ENCODE data around the gene VPS9D1.

The VPS9D1 gene

DNA sequence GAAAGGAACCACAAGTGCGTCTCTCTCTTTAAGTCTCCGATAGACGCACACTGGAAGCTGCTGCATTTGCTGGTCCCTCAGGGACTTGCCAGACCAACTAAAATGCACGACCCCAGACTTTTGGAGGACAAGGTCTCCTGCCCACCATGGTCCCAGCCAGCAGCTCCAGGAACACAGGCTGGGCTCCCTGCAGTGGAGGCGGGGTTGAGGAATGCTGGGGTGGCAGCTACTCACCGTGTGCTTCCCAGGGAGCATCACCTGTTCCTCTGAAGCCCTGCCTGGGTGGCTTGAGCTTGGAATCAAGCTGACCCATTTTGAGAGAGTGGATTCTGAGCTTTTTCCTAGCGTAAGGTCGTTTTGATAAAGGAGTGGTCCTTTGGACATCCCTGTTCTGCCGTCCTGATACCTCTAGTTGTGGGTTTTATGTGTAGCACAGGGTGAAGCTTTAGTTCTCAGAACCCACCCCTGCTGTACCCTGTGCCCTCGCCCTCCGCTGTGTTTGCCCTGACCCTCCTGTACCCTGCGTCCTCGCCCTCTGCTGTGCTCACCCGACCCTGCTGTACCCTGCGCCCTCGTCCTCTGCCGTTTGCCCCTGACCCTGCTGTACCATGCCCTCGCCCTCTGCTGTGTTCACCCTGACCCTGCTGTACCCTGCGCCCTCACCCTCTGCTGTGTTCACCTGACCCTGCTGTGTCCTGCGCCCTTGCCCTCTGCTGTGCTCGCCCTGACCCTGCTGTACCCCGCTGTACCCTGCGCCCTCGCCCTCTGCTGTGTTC lies 11.6 kb upstream of the VPS9D1 start:
- no peaks in the 10 kb centered on the region for H3K4me1 ChIP-seq (ENCODE audit: control insufficient read depth in 1 of 2, insufficient read depth in 2 of 2, low read length in 2 of 2)
- no peaks in the 10 kb centered on the region for H3K9me3 ChIP-seq (ENCODE audit: control insufficient read depth in 1 of 2, low read length in 2 of 2)
- peaks cover 45 to 84% of the 10 kb centered on the region in 2 donors for H3K36me3 ChIP-seq (ENCODE audit: control insufficient read depth in 1 of 2, insufficient read depth in 2 of 2, low read length in 2 of 2)
- H3K27me3 ChIP-seq (ENCODE audit: low read depth, low read length), result no peaks in the 10 kb centered on the region
- H3K4me3 ChIP-seq (ENCODE audit: low read depth in 1 of 2, low read length in 2 of 2), result no peak overlapping the region
- no peak overlapping the region for H3K27ac ChIP-seq (ENCODE audit: low read length)

DNA sequence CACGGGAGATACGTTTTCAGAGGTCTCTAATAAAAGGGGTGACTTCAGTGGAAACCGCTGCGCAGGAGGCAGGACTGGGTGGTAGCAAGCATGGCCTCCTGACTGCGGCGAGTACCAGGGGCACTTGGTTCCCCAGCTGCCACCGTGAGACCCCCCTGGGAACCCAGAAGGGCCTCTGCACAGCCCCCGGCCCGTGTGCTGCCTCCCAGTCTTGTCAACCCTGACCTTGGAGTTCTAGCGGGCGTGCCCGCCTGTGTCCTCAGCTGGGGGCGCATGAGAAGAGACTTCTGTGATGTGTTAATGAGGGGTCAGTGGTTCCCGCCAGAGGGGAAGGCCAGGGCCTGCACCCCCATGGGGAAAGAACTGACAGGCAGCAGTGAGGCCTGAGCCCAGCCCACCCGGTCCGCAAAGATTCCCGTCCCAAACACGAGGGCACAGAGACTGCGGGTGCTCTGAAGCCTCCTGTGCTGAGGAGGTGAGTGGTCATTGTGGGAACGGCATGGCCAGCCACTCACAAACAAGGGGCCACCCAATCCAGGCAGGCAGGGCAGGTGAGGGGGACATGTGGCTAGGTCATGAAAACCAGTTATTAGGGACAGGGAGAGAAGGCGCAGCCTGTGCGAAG lies 10.0 kb upstream of the VPS9D1 start:
- Histone ChIP-seq H3K27ac (ENCODE audit: low read length) (no peak overlapping the region), H3K9me3 (ENCODE audit: control insufficient read depth in 1 of 2, low read length in 2 of 2) (no peaks in the 10 kb centered on the region), H3K27me3 (ENCODE audit: low read depth, low read length) (no peaks in the 10 kb centered on the region), H3K4me1 (ENCODE audit: control insufficient read depth in 1 of 2, insufficient read depth in 2 of 2, low read length in 2 of 2) (no peaks in the 10 kb centered on the region), H3K36me3 (ENCODE audit: control insufficient read depth in 1 of 2, insufficient read depth in 2 of 2, low read length in 2 of 2) (peaks cover 40 to 76% of the 10 kb centered on the region in 2 donors), H3K4me3 (ENCODE audit: low read depth in 1 of 2, low read length in 2 of 2) (no peak overlapping the region)

DNA sequence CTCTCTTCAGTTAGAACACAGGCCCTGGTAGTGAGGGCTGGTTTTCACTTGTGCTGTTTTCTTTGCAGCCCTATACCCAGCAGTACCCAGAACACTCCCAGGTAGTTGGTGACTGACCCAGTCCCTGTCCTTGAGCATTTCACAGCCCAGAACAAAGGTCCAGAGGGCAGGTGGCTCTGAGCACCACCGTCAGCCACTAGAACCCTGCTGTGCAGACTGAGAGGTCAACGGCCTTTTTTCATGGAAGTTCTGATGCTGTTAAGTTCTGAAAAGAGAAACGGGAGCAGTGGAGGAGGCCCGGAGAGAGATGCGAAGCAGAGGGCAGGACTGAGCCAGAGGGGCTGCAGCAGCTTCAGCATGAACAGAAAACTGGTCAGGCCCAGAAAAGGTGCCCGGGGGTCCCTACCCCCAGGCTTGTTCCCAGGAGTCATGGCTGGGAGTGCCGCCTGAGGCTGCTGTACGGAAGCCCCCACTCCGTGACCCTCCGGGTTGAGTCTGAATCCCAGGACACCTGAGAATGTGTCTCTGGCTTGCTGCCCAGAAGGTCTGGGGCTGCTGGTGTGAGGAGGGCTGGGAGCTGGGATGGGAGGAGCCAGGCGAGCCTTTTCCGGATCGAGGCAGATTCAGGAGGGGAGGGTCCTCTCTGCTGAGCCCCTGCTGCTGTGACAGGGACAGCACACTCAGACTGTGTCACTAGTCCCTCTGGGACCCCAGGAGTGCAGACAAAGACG lies 9.3 kb upstream of the VPS9D1 start:
- Histone ChIP-seq H3K9me3 (ENCODE audit: control insufficient read depth in 1 of 2, low read length in 2 of 2) (no peaks in the 10 kb centered on the region), H3K4me1 (ENCODE audit: control insufficient read depth in 1 of 2, insufficient read depth in 2 of 2, low read length in 2 of 2) (no peaks in the 10 kb centered on the region), H3K27ac (ENCODE audit: low read length) (no peak overlapping the region), H3K36me3 (ENCODE audit: control insufficient read depth in 1 of 2, insufficient read depth in 2 of 2, low read length in 2 of 2) (peaks cover 37 to 70% of the 10 kb centered on the region in 2 donors), H3K27me3 (ENCODE audit: low read depth, low read length) (no peaks in the 10 kb centered on the region), H3K4me3 (ENCODE audit: low read depth in 1 of 2, low read length in 2 of 2) (no peak overlapping the region)

DNA sequence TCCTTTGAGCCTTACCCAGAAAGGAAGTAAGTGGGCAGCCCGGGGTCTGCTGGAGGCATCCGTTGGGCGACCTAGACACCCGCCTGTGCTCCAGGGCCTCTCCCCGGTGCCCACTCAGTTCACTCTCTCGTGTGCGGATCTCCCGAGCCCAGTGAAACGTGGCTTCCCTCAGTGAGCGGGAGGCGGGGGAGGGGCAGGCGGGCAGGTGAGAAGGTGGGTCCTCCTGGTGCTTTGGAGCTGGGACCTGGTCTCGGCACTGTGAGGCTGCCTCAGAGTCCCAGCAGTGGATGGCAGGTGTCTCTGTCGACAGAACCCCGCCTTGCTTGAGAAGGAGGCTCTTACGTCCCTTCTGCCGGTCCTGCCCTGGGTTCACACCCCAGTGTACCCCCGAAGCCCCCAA lies 8.6 kb upstream of the VPS9D1 start:
- Histone ChIP-seq H3K4me3 (ENCODE audit: low read depth in 1 of 2, low read length in 2 of 2) (no peak overlapping the region), H3K36me3 (ENCODE audit: control insufficient read depth in 1 of 2, insufficient read depth in 2 of 2, low read length in 2 of 2) (peaks cover 33 to 63% of the 10 kb centered on the region in 2 donors), H3K27ac (ENCODE audit: low read length) (no peak overlapping the region), H3K4me1 (ENCODE audit: control insufficient read depth in 1 of 2, insufficient read depth in 2 of 2, low read length in 2 of 2) (peaks cover 0 to under 1% of the 10 kb centered on the region in 2 donors), H3K9me3 (ENCODE audit: control insufficient read depth in 1 of 2, low read length in 2 of 2) (no peaks in the 10 kb centered on the region), H3K27me3 (ENCODE audit: low read depth, low read length) (no peaks in the 10 kb centered on the region)

DNA sequence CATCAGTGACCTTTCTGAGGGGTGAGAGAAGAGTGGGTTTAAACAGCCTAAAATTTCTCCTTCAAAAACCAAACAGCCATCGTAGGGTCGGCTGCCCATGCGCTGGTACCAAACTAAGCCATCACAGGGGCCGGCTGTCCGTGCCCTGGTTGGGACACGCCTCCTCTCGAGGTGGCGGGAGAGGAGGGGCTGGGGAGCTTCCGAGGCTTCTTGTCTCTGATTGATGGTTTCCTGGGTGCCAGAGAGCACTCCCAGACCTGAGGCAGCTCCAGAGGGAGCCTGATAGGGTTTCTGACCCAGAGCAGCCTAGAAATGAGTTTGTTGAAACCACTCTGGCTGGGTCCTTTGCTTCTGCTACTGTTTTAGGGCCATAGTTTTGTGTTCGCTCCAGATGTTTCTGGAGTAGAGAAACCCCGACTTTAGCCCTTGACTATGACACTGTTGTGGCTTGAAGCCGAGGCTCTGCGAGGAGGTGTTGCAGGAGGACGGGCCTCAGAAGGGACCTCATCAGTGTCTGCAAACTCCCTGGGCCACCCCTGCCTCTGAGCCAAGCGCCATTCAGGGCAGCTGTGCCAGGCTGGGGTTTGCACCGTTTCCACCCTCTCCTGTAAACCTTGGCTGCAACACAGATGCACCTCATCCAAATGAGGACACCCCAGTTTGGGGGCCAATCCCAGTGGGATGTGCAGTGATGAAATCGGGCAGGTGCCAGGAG lies 6.9 kb upstream of the VPS9D1 start:
- Histone ChIP-seq H3K4me1 (ENCODE audit: control insufficient read depth in 1 of 2, insufficient read depth in 2 of 2, low read length in 2 of 2) (peaks cover 2 to 18% of the 10 kb centered on the region in 2 donors), H3K27me3 (ENCODE audit: low read depth, low read length) (no peaks in the 10 kb centered on the region), H3K4me3 (ENCODE audit: low read depth in 1 of 2, low read length in 2 of 2) (no peak overlapping the region), H3K27ac (ENCODE audit: low read length) (no peak overlapping the region), H3K36me3 (ENCODE audit: control insufficient read depth in 1 of 2, insufficient read depth in 2 of 2, low read length in 2 of 2) (peaks cover 28 to 57% of the 10 kb centered on the region in 2 donors), H3K9me3 (ENCODE audit: control insufficient read depth in 1 of 2, low read length in 2 of 2) (no peaks in the 10 kb centered on the region)

DNA sequence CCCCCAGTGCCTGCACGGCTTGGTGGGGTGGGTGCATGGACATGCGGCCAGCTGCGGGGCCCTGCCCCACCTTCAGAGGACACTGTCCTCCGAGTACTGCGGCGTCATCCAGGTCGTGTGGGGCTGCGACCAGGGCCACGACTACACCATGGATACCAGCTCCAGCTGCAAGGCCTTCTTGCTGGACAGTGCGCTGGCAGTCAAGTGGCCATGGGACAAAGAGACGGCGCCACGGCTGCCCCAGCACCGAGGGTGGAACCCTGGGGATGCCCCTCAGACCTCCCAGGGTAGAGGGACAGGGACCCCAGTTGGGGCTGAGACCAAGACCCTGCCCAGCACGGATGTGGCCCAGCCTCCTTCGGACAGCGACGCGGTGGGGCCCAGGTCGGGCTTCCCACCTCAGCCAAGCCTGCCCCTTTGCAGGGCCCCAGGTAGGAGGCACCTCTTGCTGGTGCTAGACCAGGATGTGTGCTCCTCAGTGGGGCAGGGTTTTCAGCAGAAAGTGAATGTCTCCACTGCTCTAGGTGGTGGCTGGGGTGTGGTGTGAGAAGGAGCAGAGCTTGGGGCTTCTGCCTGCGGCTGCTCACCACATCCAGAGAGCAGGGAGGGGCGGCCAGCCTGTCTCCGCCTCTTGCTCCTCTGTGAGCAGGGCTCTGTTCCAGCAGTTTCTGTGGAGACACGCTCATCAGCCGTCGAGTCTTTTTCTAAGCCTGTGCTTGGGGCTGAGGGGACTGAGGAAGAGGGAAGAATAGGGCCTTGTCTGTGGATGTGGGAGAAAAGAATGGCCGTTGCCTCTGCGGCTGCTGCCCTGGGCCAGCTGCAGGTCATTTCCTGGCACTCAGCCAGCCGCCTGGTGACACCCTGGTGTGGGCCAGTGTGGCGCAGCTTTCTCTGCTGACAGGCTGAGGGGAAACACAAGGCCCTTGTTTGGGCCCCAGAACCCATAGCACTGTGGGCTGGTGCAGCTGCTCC lies 2.9 kb upstream of the VPS9D1 start:
- H3K27ac ChIP-seq (ENCODE audit: low read length), result no peak overlapping the region
- no peaks in the 10 kb centered on the region for H3K9me3 ChIP-seq (ENCODE audit: control insufficient read depth in 1 of 2, low read length in 2 of 2)
- H3K4me1 ChIP-seq (ENCODE audit: control insufficient read depth in 1 of 2, insufficient read depth in 2 of 2, low read length in 2 of 2), result peaks cover 3 to 31% of the 10 kb centered on the region in 2 donors
- peaks cover 10 to 24% of the 10 kb centered on the region in 2 donors for H3K36me3 ChIP-seq (ENCODE audit: control insufficient read depth in 1 of 2, insufficient read depth in 2 of 2, low read length in 2 of 2)
- no peaks in the 10 kb centered on the region for H3K27me3 ChIP-seq (ENCODE audit: low read depth, low read length)
- H3K4me3 ChIP-seq (ENCODE audit: low read depth in 1 of 2, low read length in 2 of 2), result peak overlapping the region; percentile 66 to 76

DNA sequence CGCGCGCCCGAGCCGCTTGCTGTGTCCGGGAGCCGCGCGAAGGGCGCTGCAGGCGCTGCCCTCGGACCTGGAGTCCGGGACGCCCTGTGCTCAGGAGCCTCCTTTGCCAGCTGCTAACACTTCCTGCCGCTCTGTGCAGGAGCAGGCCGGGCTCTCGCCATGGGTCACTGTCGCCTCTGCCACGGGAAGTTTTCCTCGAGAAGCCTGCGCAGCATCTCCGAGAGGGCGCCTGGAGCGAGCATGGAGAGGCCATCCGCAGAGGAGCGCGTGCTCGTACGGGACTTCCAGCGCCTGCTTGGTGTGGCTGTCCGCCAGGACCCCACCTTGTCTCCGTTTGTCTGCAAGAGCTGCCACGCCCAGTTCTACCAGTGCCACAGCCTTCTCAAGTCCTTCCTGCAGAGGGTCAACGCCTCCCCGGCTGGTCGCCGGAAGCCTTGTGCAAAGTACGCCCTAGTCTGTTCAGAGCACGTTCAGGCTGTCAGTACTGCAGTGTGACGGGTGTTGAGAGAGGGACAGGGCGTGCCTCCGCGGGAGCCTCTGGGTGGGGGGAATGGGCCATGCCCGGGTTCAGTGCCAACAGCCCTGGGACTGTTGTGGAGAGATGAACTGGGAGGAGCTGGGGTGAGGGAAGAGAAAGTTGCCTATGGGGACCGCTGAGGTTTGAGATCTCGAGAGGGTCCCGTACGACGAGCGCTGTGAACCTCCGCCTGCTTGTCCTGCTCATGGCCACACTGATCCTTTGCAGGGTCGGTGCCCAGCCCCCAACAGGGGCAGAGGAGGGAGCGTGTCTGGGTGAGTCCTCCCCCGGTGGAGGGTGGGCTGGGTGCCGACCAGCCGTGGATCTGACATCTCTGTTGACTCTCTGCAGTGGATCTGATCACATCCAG lies 1.9 kb upstream of the VPS9D1 start:
- peak overlapping the region; percentile 66 to 76 for H3K4me3 ChIP-seq (ENCODE audit: low read depth in 1 of 2, low read length in 2 of 2)
- peak overlapping the region; percentile 51 for H3K27ac ChIP-seq (ENCODE audit: low read length)
- peaks cover 3 to 31% of the 10 kb centered on the region in 2 donors for H3K4me1 ChIP-seq (ENCODE audit: control insufficient read depth in 1 of 2, insufficient read depth in 2 of 2, low read length in 2 of 2)
- H3K27me3 ChIP-seq (ENCODE audit: low read depth, low read length), result no peaks in the 10 kb centered on the region
- no peaks in the 10 kb centered on the region for H3K9me3 ChIP-seq (ENCODE audit: control insufficient read depth in 1 of 2, low read length in 2 of 2)
- H3K36me3 ChIP-seq (ENCODE audit: control insufficient read depth in 1 of 2, insufficient read depth in 2 of 2, low read length in 2 of 2), result peaks cover 10 to 19% of the 10 kb centered on the region in 2 donors

DNA sequence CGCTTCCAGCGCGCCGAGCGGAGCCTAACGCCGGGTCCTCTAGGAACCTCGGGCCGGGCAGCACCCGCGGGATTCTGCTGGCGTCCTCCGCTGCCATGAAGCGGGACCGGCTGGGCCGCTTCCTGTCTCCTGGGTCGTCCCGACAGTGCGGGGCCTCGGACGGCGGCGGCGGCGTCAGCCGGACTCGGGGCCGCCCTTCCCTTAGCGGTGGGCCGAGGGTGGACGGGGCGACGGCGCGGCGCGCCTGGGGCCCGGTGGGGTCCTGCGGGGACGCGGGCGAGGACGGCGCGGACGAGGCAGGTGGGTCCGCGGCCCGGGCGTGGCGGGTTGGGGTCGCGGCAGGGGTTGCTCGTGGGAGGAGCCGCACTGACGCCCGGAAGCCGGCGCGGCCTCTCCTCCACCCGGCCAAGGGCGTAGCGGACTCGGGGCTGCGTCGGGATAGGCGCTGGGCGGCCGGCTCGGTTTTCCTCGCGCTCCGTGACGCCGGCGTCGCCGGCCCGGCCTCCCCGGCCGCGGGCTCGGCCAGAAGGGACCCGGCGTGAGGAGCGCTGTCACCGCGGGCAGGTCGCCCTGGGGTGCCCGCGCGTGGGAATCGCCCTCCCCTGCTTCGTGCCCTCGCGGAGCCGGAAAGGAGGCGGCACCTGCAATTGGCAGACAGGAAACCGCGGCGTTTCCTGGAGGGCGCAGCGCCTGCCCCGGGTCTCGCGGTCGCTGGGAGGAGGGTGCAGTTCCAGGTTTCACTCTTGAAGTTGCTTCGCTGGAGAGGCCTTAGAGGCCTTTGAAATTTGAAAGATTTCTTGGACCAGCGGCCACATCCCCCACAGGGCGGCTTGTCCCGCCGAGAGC lies 1.1 kb upstream of the VPS9D1 start:
- peaks cover 3 to 31% of the 10 kb centered on the region in 2 donors for H3K4me1 ChIP-seq (ENCODE audit: control insufficient read depth in 1 of 2, insufficient read depth in 2 of 2, low read length in 2 of 2)
- peak overlapping the region; percentile 66 to 76 for H3K4me3 ChIP-seq (ENCODE audit: low read depth in 1 of 2, low read length in 2 of 2)
- no peaks in the 10 kb centered on the region for H3K9me3 ChIP-seq (ENCODE audit: control insufficient read depth in 1 of 2, low read length in 2 of 2)
- H3K27me3 ChIP-seq (ENCODE audit: low read depth, low read length), result no peaks in the 10 kb centered on the region
- peaks cover 10 to 12% of the 10 kb centered on the region in 2 donors for H3K36me3 ChIP-seq (ENCODE audit: control insufficient read depth in 1 of 2, insufficient read depth in 2 of 2, low read length in 2 of 2)
- peak overlapping the region; percentile 51 for H3K27ac ChIP-seq (ENCODE audit: low read length)

DNA sequence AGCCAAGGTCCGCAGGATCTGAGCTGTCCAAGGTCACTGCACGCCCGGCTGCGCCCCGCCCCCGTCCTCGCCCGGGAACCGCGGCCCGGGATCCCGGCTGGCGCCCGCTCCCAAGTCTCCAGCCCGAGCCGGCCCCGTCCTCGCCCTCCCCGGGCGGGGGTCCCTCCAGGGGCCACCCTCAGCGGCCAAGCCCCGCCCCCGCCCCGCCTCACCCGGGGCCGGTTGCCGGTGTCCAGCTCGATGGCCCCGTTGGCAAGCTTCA lies 216 bp downstream of the VPS9D1 start:
- H3K9me3 ChIP-seq (ENCODE audit: control insufficient read depth in 1 of 2, low read length in 2 of 2), result no peaks in the 10 kb centered on the region
- H3K36me3 ChIP-seq (ENCODE audit: control insufficient read depth in 1 of 2, insufficient read depth in 2 of 2, low read length in 2 of 2), result peaks cover 10 to 12% of the 10 kb centered on the region in 2 donors
- peak overlapping the region; percentile 67 to 76 for H3K4me3 ChIP-seq (ENCODE audit: low read depth in 1 of 2, low read length in 2 of 2)
- no peak overlapping the region for H3K27ac ChIP-seq (ENCODE audit: low read length)
- peaks cover 3 to 31% of the 10 kb centered on the region in 2 donors for H3K4me1 ChIP-seq (ENCODE audit: control insufficient read depth in 1 of 2, insufficient read depth in 2 of 2, low read length in 2 of 2)
- no peaks in the 10 kb centered on the region for H3K27me3 ChIP-seq (ENCODE audit: low read depth, low read length)

Measured in muscle layer of duodenum (tissue), 2 donors.